ENCODE measurements around the gene ATOSA.
A peak's percentile ranks its signal among the peaks of the same experiment; 100 is the strongest.

The ATOSA gene

DNA sequence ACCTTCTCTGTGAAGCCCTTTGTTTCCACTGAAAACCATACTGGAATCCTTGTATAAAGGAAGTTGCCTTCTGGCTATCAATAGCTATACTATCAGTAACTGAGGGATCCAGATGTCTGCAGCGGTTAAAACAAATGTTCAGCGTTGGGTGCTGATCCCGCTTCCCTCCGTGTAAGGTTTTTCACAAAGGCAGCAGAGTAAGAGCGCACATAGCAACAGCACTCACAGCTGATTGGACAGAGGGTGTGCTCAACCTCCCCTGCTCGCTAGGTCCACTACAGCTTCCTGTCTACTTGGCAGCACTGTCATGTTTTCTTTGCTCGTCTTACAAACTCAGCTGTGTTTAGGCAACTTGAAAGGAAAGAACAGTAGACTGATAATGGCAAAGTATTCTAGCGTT lies 27.3 kb downstream of the ATOSA start:
- peak in 1 of 2 experiments; percentile 2 for DNase-seq

DNA sequence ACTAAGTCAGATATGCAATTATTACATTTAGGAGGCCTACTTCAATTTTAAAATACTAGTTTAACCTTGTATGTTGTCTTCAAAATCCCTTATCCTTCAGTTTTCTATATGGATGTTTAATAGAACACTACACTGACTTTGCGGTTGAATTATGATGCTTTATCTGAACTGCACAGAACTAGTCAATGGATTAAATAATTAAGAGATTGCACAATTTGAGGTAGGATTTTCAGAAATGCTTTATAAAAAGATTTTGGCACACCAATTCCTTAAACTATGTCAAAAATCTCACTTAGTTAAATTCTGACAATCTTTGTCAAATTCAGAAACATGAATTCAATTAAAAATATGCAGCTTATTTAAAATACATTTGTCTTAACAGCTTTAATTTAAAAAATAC lies 28.1 kb downstream of the ATOSA start:
- no peak for DNase-seq

DNA sequence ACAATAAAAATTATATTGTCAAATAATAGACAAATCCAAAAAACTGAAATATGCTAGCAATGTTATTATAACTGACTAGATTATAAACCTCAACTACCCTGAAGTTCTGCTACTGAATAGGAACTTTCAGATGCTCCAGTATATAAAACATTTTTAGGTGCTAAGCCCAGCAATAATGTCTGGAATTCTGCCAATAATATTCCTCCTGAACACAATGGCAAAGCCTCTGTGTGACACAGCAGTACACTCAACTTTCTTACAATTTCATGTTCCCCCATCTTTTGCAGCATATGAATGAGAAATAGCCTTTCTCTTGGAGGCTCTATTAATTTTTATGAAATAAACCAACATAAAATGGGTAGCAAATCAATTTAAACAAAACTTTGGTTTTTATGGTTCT lies 29.5 kb downstream of the ATOSA start:
- no peak for DNase-seq

DNA sequence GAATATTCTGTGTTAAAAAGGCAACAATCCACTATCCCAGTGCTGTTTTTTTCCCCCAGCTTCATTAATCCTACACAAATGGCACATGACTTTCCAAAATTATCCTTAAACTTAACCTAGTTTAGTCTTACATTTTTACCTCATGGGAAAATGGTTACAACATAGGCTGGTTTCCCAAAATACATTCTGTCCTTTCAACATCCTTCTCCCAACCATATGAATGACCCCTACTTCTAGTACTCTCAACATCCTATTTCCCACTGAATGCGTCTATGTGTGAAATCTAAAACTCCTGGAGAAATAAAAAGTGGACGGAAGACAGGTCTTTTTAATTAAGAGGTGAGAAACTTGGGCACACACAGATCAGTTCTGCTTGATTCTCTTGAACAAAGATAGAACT lies 33.3 kb downstream of the ATOSA start:
- DNase-seq: no peak

DNA sequence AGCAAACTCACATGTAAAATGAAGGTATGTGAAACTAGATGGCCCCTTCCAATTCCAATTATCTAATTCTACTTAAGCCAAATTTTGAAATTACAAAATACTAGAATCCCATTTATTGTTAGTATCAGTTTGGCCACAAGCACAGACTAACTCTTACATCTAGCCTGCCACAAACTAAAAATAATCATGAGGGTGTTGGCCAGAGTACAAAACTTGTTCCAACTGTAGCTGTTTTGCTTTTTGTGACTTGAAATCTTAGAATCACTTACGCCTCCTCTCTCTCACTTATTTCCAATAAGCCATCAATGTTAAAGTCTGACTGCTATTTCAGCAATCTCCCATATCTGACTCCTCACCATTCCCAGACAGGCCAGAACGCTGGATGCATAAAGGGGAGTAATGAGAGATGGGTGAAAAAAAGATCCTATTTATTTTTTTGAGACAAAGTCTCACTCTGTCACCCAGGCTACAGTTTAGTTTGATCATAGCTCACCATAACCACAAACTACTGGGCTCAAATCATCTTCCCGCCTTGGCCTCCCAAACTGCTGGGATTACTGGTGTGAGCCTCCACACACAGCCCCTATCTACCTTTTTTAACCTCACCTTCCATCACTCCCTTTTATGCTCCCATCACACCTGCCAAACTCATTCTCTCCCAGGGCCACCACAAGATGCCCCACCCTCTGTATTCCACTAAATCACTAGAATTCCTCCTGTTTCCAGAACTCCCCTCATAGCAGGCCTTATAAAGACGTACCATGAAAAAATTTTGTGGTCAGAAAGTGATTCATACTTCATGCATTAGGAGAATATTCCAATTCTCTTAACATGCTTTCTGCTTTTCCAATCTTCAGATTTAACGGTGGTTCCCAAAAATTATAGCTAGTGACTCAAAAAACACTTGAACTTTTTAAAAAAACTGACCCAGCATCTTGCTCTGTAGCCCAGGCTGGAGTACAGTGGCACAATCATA lies 36.5 kb downstream of the ATOSA start:
- no peak for DNase-seq

DNA sequence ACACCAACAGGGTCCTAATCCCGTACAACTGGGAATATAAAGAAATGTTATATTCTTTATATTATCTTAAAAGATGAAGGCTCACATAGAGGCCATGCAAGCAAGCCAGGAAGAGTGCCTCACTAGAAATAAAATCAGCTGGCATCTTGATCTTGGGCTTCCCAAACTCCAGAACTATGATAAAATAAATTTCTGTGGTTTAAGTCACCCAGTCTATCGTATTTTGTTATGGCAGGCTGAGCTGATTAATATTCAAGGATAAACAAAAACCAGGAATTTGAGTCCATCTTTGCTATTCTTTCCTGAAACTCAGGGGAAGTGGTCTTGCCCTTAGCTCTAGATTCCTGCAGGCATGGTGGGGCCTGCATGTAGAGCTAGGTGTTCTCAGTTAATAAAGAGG lies 42.7 kb downstream of the ATOSA start:
- DNase-seq: no peak

DNA sequence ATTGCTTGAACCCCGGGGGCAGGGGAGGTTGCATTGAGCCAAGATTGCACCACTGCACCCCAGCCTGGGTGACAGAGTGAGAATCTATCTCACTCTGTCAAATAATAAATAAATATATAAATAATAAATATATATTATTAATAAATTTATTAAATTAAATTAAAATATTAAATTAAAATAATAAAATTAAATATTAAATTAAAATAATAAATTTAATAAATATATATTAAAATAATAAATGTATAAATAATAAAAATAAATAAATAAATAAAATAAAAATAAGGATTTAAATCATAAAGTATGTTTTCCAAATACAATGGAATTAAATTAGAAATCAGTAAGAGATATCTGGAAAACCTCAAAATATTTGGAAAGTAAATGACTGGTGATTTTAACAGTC lies 43.3 kb downstream of the ATOSA start:
- no peak for DNase-seq

Data from stimulated activated CD4-positive, alpha-beta T cell treated with anti-CD3 and anti-CD28 coated beads, Interleukin-4, amount 100 ng/mL, for 4 hours (primary cell).